Measurements from ENCODE around the gene MAP4K5. TPM values are rescaled to one million over a fixed set of nuclear protein-coding genes. Genes with fewer than 3 reads are reported as not detected.
A peak's percentile ranks its signal among the peaks of the same experiment; 100 is the strongest.

The MAP4K5 gene
- total and polyA plus RNA-seq, 2 of the 13 experiments (the other 11 are each of a cell fraction or from before 2014, with no cell fraction given): 12.7 to 23.9 TPM

DNA sequence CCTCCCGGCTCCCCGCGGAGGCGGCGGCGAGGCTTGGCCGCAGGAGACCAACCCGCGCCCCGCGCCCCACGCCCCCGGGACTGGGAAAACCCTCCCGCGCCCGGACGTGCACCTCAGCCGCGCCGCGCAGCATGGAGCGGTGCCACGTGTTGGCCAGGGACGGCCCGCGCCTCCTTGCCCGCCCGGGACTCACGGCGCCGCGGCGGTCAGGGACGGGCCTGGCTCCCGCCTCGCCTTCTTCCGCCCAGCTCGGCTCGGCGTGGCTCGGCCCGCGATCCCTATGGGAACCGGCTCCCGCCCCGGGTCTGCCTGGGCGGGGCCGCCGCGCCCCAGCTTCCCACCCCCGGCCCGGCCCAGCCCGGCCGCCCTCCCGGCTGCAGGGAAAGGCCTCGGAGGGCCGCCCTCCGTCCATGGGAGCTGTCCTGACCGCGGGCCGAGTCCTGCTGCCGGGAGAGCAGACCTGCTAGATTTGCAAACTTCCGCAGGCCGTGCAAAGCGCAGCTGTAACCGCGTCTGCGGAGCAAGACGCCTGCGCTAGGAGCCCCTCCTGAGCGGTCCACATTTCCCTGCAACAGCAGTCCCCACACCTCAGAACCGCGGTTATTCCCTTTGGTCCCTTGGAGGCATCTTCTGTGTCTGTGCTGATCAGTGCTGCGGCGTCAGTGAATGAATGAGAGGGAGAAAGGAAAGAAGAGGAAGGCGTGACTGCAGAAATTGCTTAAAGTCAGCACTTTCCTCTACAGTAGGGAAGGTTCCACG is 135.6 kb downstream of the MAP4K5 start, which contains the start of gene CDKL1 (continued):
- TF ChIP-seq, protein P1, sequence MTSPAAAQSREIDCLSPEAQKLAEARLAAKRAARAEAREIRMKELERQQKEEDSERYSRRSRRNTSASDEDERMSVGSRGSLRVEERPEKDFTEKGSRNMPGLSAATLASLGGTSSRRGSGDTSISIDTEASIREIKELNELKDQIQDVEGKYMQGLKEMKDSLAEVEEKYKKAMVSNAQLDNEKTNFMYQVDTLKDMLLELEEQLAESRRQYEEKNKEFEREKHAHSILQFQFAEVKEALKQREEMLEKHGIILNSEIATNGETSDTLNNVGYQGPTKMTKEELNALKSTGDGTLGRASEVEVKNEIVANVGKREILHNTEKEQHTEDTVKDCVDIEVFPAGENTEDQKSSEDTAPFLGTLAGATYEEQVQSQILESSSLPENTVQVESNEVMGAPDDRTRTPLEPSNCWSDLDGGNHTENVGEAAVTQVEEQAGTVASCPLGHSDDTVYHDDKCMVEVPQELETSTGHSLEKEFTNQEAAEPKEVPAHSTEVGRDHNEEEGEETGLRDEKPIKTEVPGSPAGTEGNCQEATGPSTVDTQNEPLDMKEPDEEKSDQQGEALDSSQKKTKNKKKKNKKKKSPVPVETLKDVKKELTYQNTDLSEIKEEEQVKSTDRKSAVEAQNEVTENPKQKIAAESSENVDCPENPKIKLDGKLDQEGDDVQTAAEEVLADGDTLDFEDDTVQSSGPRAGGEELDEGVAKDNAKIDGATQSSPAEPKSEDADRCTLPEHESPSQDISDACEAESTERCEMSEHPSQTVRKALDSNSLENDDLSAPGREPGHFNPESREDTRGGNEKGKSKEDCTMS (CRISPR knock-in tag; conservative IDR thresholded peaks at IDR 0.05): no peak
- TF ChIP-seq ELF4 (CRISPR knock-in tag; IDR thresholded peaks at IDR 0.05; ENCODE audit: borderline replicate concordance) (no peak), ZNF496 (CRISPR knock-in tag; IDR thresholded peaks at IDR 0.05; ENCODE audit: insufficient replicate concordance) (no peak), RFX3 (CRISPR knock-in tag; IDR thresholded peaks at IDR 0.05) (no peak), TEAD2 (CRISPR knock-in tag; IDR thresholded peaks at IDR 0.05) (peak; percentile 44; the same call in 1 of the 2 replicates), ZNF652 (CRISPR knock-in tag; IDR thresholded peaks at IDR 0.05; ENCODE audit: borderline replicate concordance, low read depth) (no peak), BORCS8-MEF2B (CRISPR knock-in tag; IDR thresholded peaks at IDR 0.05) (peak; percentile 83; the same call in 1 of the 2 replicates), ZNF639 (CRISPR knock-in tag; conservative IDR thresholded peaks at IDR 0.05) (no peak), ZNF577 (CRISPR knock-in tag; IDR thresholded peaks at IDR 0.05; ENCODE audit: borderline replicate concordance, low read depth) (0 out of 2 replicates have a peak, but pooled peaks have one; percentile 11), ATF3 (CRISPR knock-in tag; IDR thresholded peaks at IDR 0.05) (no peak), CCDC6 (CRISPR knock-in tag; IDR thresholded peaks at IDR 0.05) (peak; percentile 88), MXI1 (IDR thresholded peaks at IDR 0.05; ENCODE audit: borderline replicate concordance, low read depth, low read length) (no peak), CAMTA2 (CRISPR knock-in tag; IDR thresholded peaks at IDR 0.05; ENCODE audit: borderline replicate concordance) (no peak), ZNF773 (CRISPR knock-in tag; IDR thresholded peaks at IDR 0.05; ENCODE audit: borderline replicate concordance) (peak; percentile 92), MZF1 (CRISPR knock-in tag; IDR thresholded peaks at IDR 0.05; ENCODE audit: borderline replicate concordance) (no peak), ARHGAP35 (CRISPR knock-in tag; IDR thresholded peaks at IDR 0.05; ENCODE audit: borderline replicate concordance) (no peak), ETV5 (CRISPR knock-in tag; IDR thresholded peaks at IDR 0.05; ENCODE audit: borderline replicate concordance) (peak; percentile 42; the same call in 1 of the 2 replicates), KAT8 (CRISPR knock-in tag; IDR thresholded peaks at IDR 0.05) (no peak), GTF2F1 (IDR thresholded peaks at IDR 0.05; ENCODE audit: low read length) (no peak), TRIM24 (CRISPR knock-in tag; IDR thresholded peaks at IDR 0.05) (no peak), MTF2 (CRISPR knock-in tag; IDR thresholded peaks at IDR 0.05; ENCODE audit: borderline replicate concordance) (no peak; the same call in 1 of the 2 replicates), PHB2 (IDR thresholded peaks at IDR 0.05; ENCODE audit: partially characterized antibody) (no peak), FOXO1 (CRISPR knock-in tag; IDR thresholded peaks at IDR 0.05) (peak; percentile 45; the same call in 1 of the 2 replicates), ZNF101 (CRISPR knock-in tag; IDR thresholded peaks at IDR 0.05; ENCODE audit: borderline replicate concordance, low read depth) (no peak), NBN (conservative IDR thresholded peaks at IDR 0.05) (no peak)
- TF ChIP-seq, protein P2, sequence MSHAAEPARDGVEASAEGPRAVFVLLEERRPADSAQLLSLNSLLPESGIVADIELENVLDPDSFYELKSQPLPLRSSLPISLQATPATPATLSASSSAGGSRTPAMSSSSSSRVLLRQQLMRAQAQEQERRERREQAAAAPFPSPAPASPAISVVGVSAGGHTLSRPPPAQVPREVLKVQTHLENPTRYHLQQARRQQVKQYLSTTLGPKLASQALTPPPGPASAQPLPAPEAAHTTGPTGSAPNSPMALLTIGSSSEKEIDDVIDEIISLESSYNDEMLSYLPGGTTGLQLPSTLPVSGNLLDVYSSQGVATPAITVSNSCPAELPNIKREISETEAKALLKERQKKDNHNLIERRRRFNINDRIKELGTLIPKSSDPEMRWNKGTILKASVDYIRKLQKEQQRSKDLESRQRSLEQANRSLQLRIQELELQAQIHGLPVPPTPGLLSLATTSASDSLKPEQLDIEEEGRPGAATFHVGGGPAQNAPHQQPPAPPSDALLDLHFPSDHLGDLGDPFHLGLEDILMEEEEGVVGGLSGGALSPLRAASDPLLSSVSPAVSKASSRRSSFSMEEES (CRISPR knock-in tag; IDR thresholded peaks at IDR 0.05): no peak
